ENCODE results near the gene SCN4B. TPM values are rescaled to one million over a fixed set of nuclear protein-coding genes. Genes with fewer than 3 reads are reported as not detected.

Gene SCN4B
- total RNA-seq, 1 experiment from 2014 or later, result not detected

GRCh38 chr11:118084656-118085055 is 68.0 kb downstream of the SCN4B start:
- no TSS peak for BruUV-seq (replicated peaks)
- CTCF ChIA-PET, result no interaction called here

GRCh38 chr11:118084247-118084646 is 68.4 kb downstream of the SCN4B start:
- no peak for TF ChIP-seq CTCF (IDR thresholded peaks at IDR 0.05; ENCODE audit: unreplicated experiment)
- no peaks in the 10 kb centered on the region for H3K27me3 Mint-ChIP-seq (ENCODE audit: unreplicated experiment)
- H3K9me3 Mint-ChIP-seq (ENCODE audit: low read depth, unreplicated experiment), result no peaks in the 10 kb centered on the region
- intact Hi-C loops (cut with micrococcal nuclease; ENCODE audit: unreplicated experiment), result no loop called here
- H3K27ac Mint-ChIP-seq (ENCODE audit: unreplicated experiment), result no peak overlapping the region
- H3K4me3 Mint-ChIP-seq (ENCODE audit: low read depth, unreplicated experiment), result no peak overlapping the region
- no peak for DNase-seq
- BruUV-seq (replicated peaks), result no TSS peak
- peaks cover 5% of the 10 kb centered on the region for H3K36me3 Mint-ChIP-seq (ENCODE audit: insufficient read depth, unreplicated experiment)
- CTCF ChIA-PET, result no interaction called here
- H3K4me1 Mint-ChIP-seq (ENCODE audit: low read depth, unreplicated experiment), result no peaks in the 10 kb centered on the region

More at GRCh38 chr11:118084656-118085055, 68.0 kb downstream of the SCN4B start:
- no peaks in the 10 kb centered on the region for H3K27me3 Mint-ChIP-seq (ENCODE audit: unreplicated experiment)
- H3K27ac Mint-ChIP-seq (ENCODE audit: unreplicated experiment), result no peak overlapping the region
- intact Hi-C loops (cut with micrococcal nuclease; ENCODE audit: unreplicated experiment), result no loop called here
- TF ChIP-seq CTCF (IDR thresholded peaks at IDR 0.05; ENCODE audit: unreplicated experiment), result no peak
- no peaks in the 10 kb centered on the region for H3K4me1 Mint-ChIP-seq (ENCODE audit: low read depth, unreplicated experiment)
- H3K4me3 Mint-ChIP-seq (ENCODE audit: low read depth, unreplicated experiment), result no peak overlapping the region
- H3K9me3 Mint-ChIP-seq (ENCODE audit: low read depth, unreplicated experiment), result no peaks in the 10 kb centered on the region
- peaks cover 5% of the 10 kb centered on the region for H3K36me3 Mint-ChIP-seq (ENCODE audit: insufficient read depth, unreplicated experiment)
- DNase-seq, result no peak

Other genes starting within 250 kb of the SCN4B start
- 1.4 and 2.3 TPM in 2 replicates for gene TMPRSS13, start 223.4 kb downstream of the SCN4B start, total RNA-seq (2022)
- gene IL10RA, start 166.4 kb downstream of the SCN4B start, total RNA-seq (2022), result 0.05 and 0.76 TPM in 2 replicates
- 99.9 and 132 TPM in 2 replicates for gene TMPRSS4, start 75.7 kb downstream of the SCN4B start, total RNA-seq (2022)
- gene SMIM35, start 65.9 kb downstream of the SCN4B start, total RNA-seq (2022), result not detected in 2 replicates
- not detected in 2 replicates for gene SCN2B, start 23.8 kb upstream of the SCN4B start, total RNA-seq (2022)
- gene JAML, start 72.2 kb upstream of the SCN4B start, total RNA-seq (2022), result 0.07 TPM in 1 of 2 replicates, not detected in the other
- gene MPZL3, start 99.5 kb upstream of the SCN4B start, total RNA-seq (2022), result 5.9 and 6.9 TPM in 2 replicates
- gene MPZL2, start 111.5 kb upstream of the SCN4B start, total RNA-seq (2022), result 69.6 and 81.7 TPM in 2 replicates
- gene CD3E, start 151.9 kb upstream of the SCN4B start, total RNA-seq (2022), result not detected in 2 replicates
- gene CD3D, start 189.9 kb upstream of the SCN4B start, total RNA-seq (2022), result not detected in 2 replicates
- gene CD3G, start 191.5 kb upstream of the SCN4B start, total RNA-seq (2022), result not detected in 2 replicates
- gene UBE4A, start 206.8 kb upstream of the SCN4B start, total RNA-seq (2022), result 28.8 and 30.8 TPM in 2 replicates
- 145 and 151 TPM in 2 replicates for gene ATP5MG, start 248.8 kb upstream of the SCN4B start, total RNA-seq (2022)

Measured in Calu3 (cell line).